Activated naive CD8-positive, alpha-beta T cell treated with anti-CD3 and anti-CD28 coated beads, Interleukin-2, amount 10 ng/mL, durations not matched to agents 7 days and 5 days (primary cell): ENCODE measurements around the gene FAIM2. TPM values are rescaled to one million over a fixed set of nuclear protein-coding genes. Genes with fewer than 3 reads are reported as not detected.

Experiments used
- ATAC-seq: fragments of 150-1000 bp; cut with Tn5 transposase; one replicate; pipeline ENCODE4 v1.10.0; 2021; ENCODE audit warnings: low read depth, moderate library complexity
- POLR2A ChIA-PET: fragments of 350-600 bp; sonication (Branson Sonifier 250); formaldehyde crosslinking; loops from one replicate; lab custom pipeline; 2021; ENCODE audit warnings: antibody characterized with exemption; lab: Charles Lee
- DNase-seq: peaks from one replicate; pipeline ENCODE4 v3.0.0; 2021
- H3K27ac Mint-ChIP-seq: one replicate; pipeline ENCODE4 v1.8.0; 2022; ENCODE audit warnings: mild to moderate bottlenecking, mixed read lengths
- H3K27me3 Mint-ChIP-seq: one replicate; pipeline ENCODE4 v1.8.0; 2022; ENCODE audit warnings: mild to moderate bottlenecking, moderate library complexity, mixed read lengths
- H3K36me3 Mint-ChIP-seq: one replicate; pipeline ENCODE4 v1.8.0; 2021; ENCODE audit warnings: mild to moderate bottlenecking, mixed read lengths
- H3K4me1 Mint-ChIP-seq: one replicate; pipeline ENCODE4 v1.8.0; 2021; ENCODE audit warnings: mixed read lengths
- H3K4me3 Mint-ChIP-seq: one replicate; pipeline ENCODE4 v1.8.0; 2022; ENCODE audit warnings: mild to moderate bottlenecking, moderate library complexity, mixed read lengths
- H3K9me3 Mint-ChIP-seq: one replicate; pipeline ENCODE4 v1.8.0; 2021; ENCODE audit warnings: mixed read lengths
- total RNA-seq, 2 experiments: library from RNA; stranded (reverse); gene quantifications; one replicate each; pipeline ENCODE4 v1.2.3, GENCODE V29; 2021

The FAIM2 gene
- under 1 TPM in 1 of 2 experiments, not detected in 1; 0.22 TPM for total RNA-seq

GRCh38 chr12:49903700-49904423 is at the start of gene FAIM2:
Gene FAIM2 (minus strand): TSS chr12:49903900. CDS start chr12:49903792, 108 bp downstream.
- POLR2A ChIA-PET, result no interaction called here
- Mint-ChIP-seq H3K36me3 (no peaks in the 10 kb centered on the region), H3K4me1 (peaks cover 13% of the 10 kb centered on the region), H3K27ac (peak within 1 kb of the TSS; percentile 62), H3K9me3 (no peaks in the 10 kb centered on the region), H3K27me3 (peaks cover 33% of the 10 kb centered on the region), H3K4me3 (peak within 1 kb of the TSS; percentile 87)
- DNase-seq (peak; percentile 71), ATAC-seq (peak; percentile 86)

- ATAC-seq (no peak), DNase-seq (no peak)
- no peaks in the 10 kb centered on the region for H3K36me3 Mint-ChIP-seq
- H3K27ac Mint-ChIP-seq, result no peak overlapping the region
- H3K4me3 Mint-ChIP-seq, result no peak overlapping the region
- POLR2A ChIA-PET, result no interaction called here
- peaks cover 47% of the 10 kb centered on the region for H3K27me3 Mint-ChIP-seq
- H3K9me3 Mint-ChIP-seq, result no peaks in the 10 kb centered on the region
- H3K4me1 Mint-ChIP-seq, result no peaks in the 10 kb centered on the region
These were observed 49.5 kb upstream of the FAIM2 start for GRCh38 chr12:49953151-49953550.

GRCh38 chr12:49952391-49953055 is 48.8 kb upstream of the FAIM2 start:
- Mint-ChIP-seq H3K4me1 (no peaks in the 10 kb centered on the region), H3K27ac (no peak overlapping the region), H3K4me3 (no peak overlapping the region), H3K27me3 (peaks cover 43% of the 10 kb centered on the region), H3K36me3 (no peaks in the 10 kb centered on the region), H3K9me3 (no peaks in the 10 kb centered on the region)
- DNase-seq, result peak; percentile 10
- ATAC-seq, result no peak
- POLR2A ChIA-PET, result no interaction called here

- Mint-ChIP-seq H3K27me3 (peaks cover 35% of the 10 kb centered on the region), H3K4me1 (no peaks in the 10 kb centered on the region), H3K9me3 (no peaks in the 10 kb centered on the region), H3K36me3 (no peaks in the 10 kb centered on the region), H3K27ac (no peak overlapping the region), H3K4me3 (no peak overlapping the region)
- POLR2A ChIA-PET, result no interaction called here
- DNase-seq (peak; percentile 21), ATAC-seq (no peak)
These were observed 47.9 kb upstream of the FAIM2 start for GRCh38 chr12:49951411-49952240.

- Mint-ChIP-seq H3K4me3 (no peak within 1 kb of the TSS), H3K9me3 (no peaks in the 10 kb centered on the region), H3K4me1 (peaks cover 4% of the 10 kb centered on the region), H3K36me3 (no peaks in the 10 kb centered on the region), H3K27ac (no peak within 1 kb of the TSS), H3K27me3 (peaks cover 25% of the 10 kb centered on the region)
- DNase-seq, result peak; percentile 19
- POLR2A ChIA-PET, result no interaction called here
- ATAC-seq, result no peak
These were observed 46.9 kb upstream of the FAIM2 start, which contains the start of gene AQP2 for GRCh38 chr12:49950273-49951251. Gene AQP2 (plus strand): TSS chr12:49950737. CDS start chr12:49950831, 94 bp downstream.

GRCh38 chr12:49949866-49950265 is 46.2 kb upstream of the FAIM2 start:
- Mint-ChIP-seq H3K27ac (no peak overlapping the region), H3K4me3 (no peak overlapping the region), H3K4me1 (peaks cover 7% of the 10 kb centered on the region), H3K27me3 (peaks cover 23% of the 10 kb centered on the region), H3K36me3 (no peaks in the 10 kb centered on the region), H3K9me3 (no peaks in the 10 kb centered on the region)
- POLR2A ChIA-PET, result no interaction called here
- peak; percentile 6 for DNase-seq
- no peak for ATAC-seq

GRCh38 chr12:49948866-49949845 is 45.5 kb upstream of the FAIM2 start:
- no peak overlapping the region for H3K27ac Mint-ChIP-seq
- H3K4me3 Mint-ChIP-seq, result no peak overlapping the region
- POLR2A ChIA-PET, result no interaction called here
- no peaks in the 10 kb centered on the region for H3K36me3 Mint-ChIP-seq
- H3K9me3 Mint-ChIP-seq, result no peaks in the 10 kb centered on the region
- H3K4me1 Mint-ChIP-seq, result peaks cover 7% of the 10 kb centered on the region
- peaks cover 16% of the 10 kb centered on the region for H3K27me3 Mint-ChIP-seq
- DNase-seq, result peak; percentile 21
- ATAC-seq, result no peak

GRCh38 chr12:49947593-49948226 is 44.0 kb upstream of the FAIM2 start:
- H3K9me3 Mint-ChIP-seq, result no peaks in the 10 kb centered on the region
- POLR2A ChIA-PET, result no interaction called here
- peak; percentile 21 for DNase-seq
- no peak for ATAC-seq
- no peaks in the 10 kb centered on the region for H3K36me3 Mint-ChIP-seq
- peaks cover 3% of the 10 kb centered on the region for H3K27me3 Mint-ChIP-seq
- no peak overlapping the region for H3K4me3 Mint-ChIP-seq
- H3K4me1 Mint-ChIP-seq, result peaks cover 7% of the 10 kb centered on the region
- no peak overlapping the region for H3K27ac Mint-ChIP-seq

- ATAC-seq (no peak), DNase-seq (no peak)
- H3K27ac Mint-ChIP-seq, result no peak overlapping the region
- POLR2A ChIA-PET, result interaction anchor here (0.6 kb wide), 1 partner anchor 166 kb away, joined by 3 read pairs; no protein-coding TSS in a partner anchor
- no peaks in the 10 kb centered on the region for H3K9me3 Mint-ChIP-seq
- no peaks in the 10 kb centered on the region for H3K36me3 Mint-ChIP-seq
- H3K27me3 Mint-ChIP-seq, result peaks cover 3% of the 10 kb centered on the region
- H3K4me3 Mint-ChIP-seq, result no peak overlapping the region
- peaks cover 7% of the 10 kb centered on the region for H3K4me1 Mint-ChIP-seq
These were observed 42.8 kb upstream of the FAIM2 start for GRCh38 chr12:49946497-49946896.

- DNase-seq (no peak), ATAC-seq (no peak)
- no peak overlapping the region for H3K27ac Mint-ChIP-seq
- H3K9me3 Mint-ChIP-seq, result no peaks in the 10 kb centered on the region
- POLR2A ChIA-PET, result interaction anchor here (0.6 to 1.6 kb wide), 3 partner anchors 14 to 221 kb away, joined by 3 to 4 read pairs (median 3); partner anchors contain the start of gene CERS5
- H3K4me3 Mint-ChIP-seq, result no peak overlapping the region
- no peaks in the 10 kb centered on the region for H3K36me3 Mint-ChIP-seq
- peaks cover 3% of the 10 kb centered on the region for H3K27me3 Mint-ChIP-seq
- peaks cover 7% of the 10 kb centered on the region for H3K4me1 Mint-ChIP-seq
These were observed 42.4 kb upstream of the FAIM2 start for GRCh38 chr12:49946086-49946485.

- Mint-ChIP-seq H3K27ac (peak overlapping the region; percentile 90), H3K27me3 (peaks cover 3% of the 10 kb centered on the region), H3K36me3 (no peaks in the 10 kb centered on the region), H3K4me3 (peak overlapping the region; percentile 81), H3K4me1 (peaks cover 7% of the 10 kb centered on the region), H3K9me3 (no peaks in the 10 kb centered on the region)
- ATAC-seq (peak; percentile 99), DNase-seq (peak; percentile 87)
- POLR2A ChIA-PET, result interaction anchor here (0.6 to 1.6 kb wide), 4 partner anchors 14 to 221 kb away, joined by 3 to 4 read pairs (median 4); partner anchors contain the start of genes CERS5 and TMBIM6
These were observed 41.8 kb upstream of the FAIM2 start for GRCh38 chr12:49945394-49946080.
